HCT116 (cell line): ENCODE data around the gene ABHD2. TPM values are rescaled to one million over a fixed set of nuclear protein-coding genes. Genes with fewer than 3 reads are reported as not detected.

ENCODE experiments used
- ATAC-seq: fragments of 200-7000 bp; cut with Tn5 transposase; 2 replicates; pipeline ENCODE4 v1.9.1; 2020; ENCODE audit warnings: mild to moderate bottlenecking, moderate library complexity
- BruUV-seq: library from RNA; stranded (reverse); fragments of 400-500 nt; replicated peaks from 2 replicates; lab custom pipeline; 2021; lab: Mats Ljungman, UMichigan
- CTCF ChIA-PET: fragments of 300-600 bp; sonication (Branson Sonifier 250); formaldehyde crosslinking; loops from one replicate; lab custom pipeline; 2021; ENCODE audit warnings: antibody characterized with exemption; lab: Charles Lee
- POLR2A ChIA-PET: fragments of 300-600, 350-600 bp; sonication (Branson Sonifier 250); formaldehyde crosslinking; loops from one replicate; lab custom pipeline; 2021; ENCODE audit warnings: antibody characterized with exemption; lab: Charles Lee
- RAD21 ChIA-PET, 2 experiments: fragments of 300-600 bp; sonication (Branson Sonifier 250); formaldehyde crosslinking; loops; one replicate each; lab custom pipeline; 2023; ENCODE audit warnings: low total read pairs in 2 of 2; ENCODE audit not compliant: uncharacterized antibody in 2 of 2, unreplicated experiment in 2 of 2, low non-redundant PET in 1 of 2; lab: Charles Lee
- DNase-seq: peaks from one replicate; pipeline ENCODE4 v3.0.0-alpha.2; 2010; ENCODE audit warnings: low read depth, low spot score
- H2AFZ ChIP-seq: fragments of 200-600 bp; shearing (Covaris generic), sonication (generic); 2 replicates; pipeline ENCODE4 v1.6.1; 2017; ENCODE audit warnings: low read depth, mixed run types, mixed read lengths, antibody characterized with exemption, low read length; ENCODE audit not compliant: poor library complexity, severe bottlenecking
- H3K27ac ChIP-seq: 2 replicates; pipeline ENCODE4 v1.5.1; 2012; ENCODE audit warnings: low read depth, low read length
- H3K27me3 ChIP-seq: fragments of 200-600 bp; sonication (generic); 2 replicates; pipeline ENCODE4 v1.6.1; 2016; ENCODE audit warnings: mixed run types, low read length, mixed read lengths; ENCODE audit not compliant: insufficient read depth
- H3K36me3 ChIP-seq, 2 experiments: fragments of 200-500 bp in 1 of 2; fragments of 200-600 bp in 1 of 2; sonication (Bioruptor generic) in 1 of 2; sonication (generic) in 1 of 2; 2 replicates each; pipeline versions ENCODE4 v1.5.1 to v1.6.1; 2014 to 2016; ENCODE audit warnings: low read length in 2 of 2, inconsistent platforms in 1 of 2, mixed read lengths in 1 of 2, mixed run types in 1 of 2; ENCODE audit not compliant: insufficient read depth in 2 of 2, control insufficient read depth in 1 of 2
- H3K4me1 ChIP-seq, 2 experiments: fragments of 200-600 bp in 1 of 2; sonication (generic) in 1 of 2; 2 replicates each; pipeline versions ENCODE4 v1.5.1 to v1.6.1; 2012 to 2017; ENCODE audit warnings: low read length in 2 of 2, inconsistent platforms in 1 of 2, mild to moderate bottlenecking in 1 of 2, mixed read lengths in 1 of 2, mixed run types in 1 of 2, moderate library complexity in 1 of 2; ENCODE audit not compliant: insufficient read depth in 2 of 2, control insufficient read depth in 1 of 2
- H3K4me2 ChIP-seq: fragments of 200-600 bp; sonication (generic); 2 replicates; pipeline ENCODE4 v1.6.1; 2017; ENCODE audit warnings: mixed run types, low read length, mixed read lengths
- H3K4me3 ChIP-seq, 2 experiments: fragments of 200-600 bp in 1 of 2; sonication (generic) in 1 of 2; replicated peaks in 1 of 2; 2 replicates each; pipeline ENCODE4 v1.5.1; 2011 to 2016; ENCODE audit warnings: low read length in 2 of 2, control low read depth in 1 of 2, low read depth in 1 of 2, mild to moderate bottlenecking in 1 of 2, mixed read lengths in 1 of 2, mixed run types in 1 of 2
- H3K79me2 ChIP-seq: fragments of 200-600 bp; sonication (generic); 2 replicates; pipeline ENCODE4 v1.6.1; 2017; ENCODE audit warnings: mild to moderate bottlenecking, mixed run types, low read length, moderate library complexity, mixed read lengths; ENCODE audit not compliant: insufficient read depth
- H3K9ac ChIP-seq: fragments of 200-600 bp; sonication (generic); 2 replicates; pipeline ENCODE4 v1.6.1; 2016; ENCODE audit warnings: low read length, mixed read lengths
- H3K9me2 ChIP-seq: fragments of 200-600 bp; sonication (generic), shearing (Covaris generic); 2 replicates; pipeline ENCODE4 v1.6.1; 2017; ENCODE audit warnings: mixed run types, mild to moderate bottlenecking, moderate library complexity; ENCODE audit not compliant: insufficient read depth
- H3K9me3 ChIP-seq, 2 experiments: fragments of 200-500 bp in 1 of 2; fragments of 200-600 bp in 1 of 2; sonication (Bioruptor generic) in 1 of 2; sonication (generic) in 1 of 2; 2 replicates each; pipeline ENCODE4 v1.6.1; 2014 to 2017; ENCODE audit warnings: low read length in 2 of 2, mixed read lengths in 2 of 2, inconsistent platforms in 1 of 2, low read depth in 1 of 2, mild to moderate bottlenecking in 1 of 2, mixed run types in 1 of 2, moderate library complexity in 1 of 2; ENCODE audit not compliant: control insufficient read depth in 1 of 2, insufficient read depth in 1 of 2
- H4K20me1 ChIP-seq: fragments of 200-600 bp; sonication (generic), shearing (Covaris generic); 2 replicates; pipeline ENCODE4 v1.6.1; 2017; ENCODE audit warnings: mixed run types, mild to moderate bottlenecking, moderate library complexity; ENCODE audit not compliant: insufficient read depth
- CBX3 ChIP-seq: IDR thresholded peaks from 2 replicates; pipeline ENCODE4 v1.6.1; 2012; ENCODE audit warnings: low read depth
- CEBPB ChIP-seq: IDR thresholded peaks from 2 replicates; pipeline ENCODE4 v1.6.1; 2012; ENCODE audit warnings: low read depth
- CTCF ChIP-seq, 3 experiments: fragments of 200-600 bp in 1 of 3; sonication (generic) in 1 of 3; IDR thresholded peaks in 2 of 3; conservative IDR thresholded peaks in 1 of 3; 2 replicates each; pipeline ENCODE4 v1.5.1; 2012 to 2017; ENCODE audit warnings: low read depth in 2 of 3, low read length in 2 of 3, antibody characterized with exemption in 1 of 3, borderline replicate concordance in 1 of 3, control low read depth in 1 of 3, mild to moderate bottlenecking in 1 of 3, mixed read lengths in 1 of 3, mixed run types in 1 of 3, moderate library complexity in 1 of 3; ENCODE audit not compliant: insufficient read depth in 1 of 3
- EGR1 ChIP-seq: IDR thresholded peaks from 2 replicates; pipeline ENCODE4 v1.6.1; 2012; ENCODE audit warnings: low read depth
- ELF1 ChIP-seq: IDR thresholded peaks from 2 replicates; pipeline ENCODE4 v1.6.1; 2012; ENCODE audit warnings: low read depth, borderline replicate concordance
- EZH2phosphoT487 ChIP-seq: fragments of 200-600 bp; IDR thresholded peaks from 2 replicates; pipeline ENCODE4 v1.6.1; 2018; ENCODE audit warnings: antibody characterized with exemption, borderline replicate concordance
- FOSL1 ChIP-seq: IDR thresholded peaks from 2 replicates; pipeline ENCODE4 v1.6.1; 2012; ENCODE audit warnings: low read depth
- POLR2AphosphoS5 ChIP-seq: IDR thresholded peaks from 2 replicates; pipeline ENCODE4 v1.6.1; 2011; ENCODE audit warnings: mild to moderate bottlenecking, low read depth, low read length, moderate library complexity
- SRF ChIP-seq: IDR thresholded peaks from 2 replicates; pipeline ENCODE4 v1.6.1; 2012; ENCODE audit warnings: low read depth
- TCF7L2 ChIP-seq: IDR thresholded peaks from 2 replicates; pipeline ENCODE4 v1.7.0; 2011; ENCODE audit warnings: borderline replicate concordance, inconsistent platforms; ENCODE audit not compliant: insufficient read depth, insufficient read length; ENCODE audit errors: extremely low read depth
- YY1 ChIP-seq: IDR thresholded peaks from 2 replicates; pipeline ENCODE4 v1.6.1; 2011; ENCODE audit warnings: low read length, low read depth, moderate library complexity, mild to moderate bottlenecking; ENCODE audit not compliant: insufficient replicate concordance; ENCODE audit errors: extremely low read depth
- ZFX ChIP-seq: fragments of 450-650 bp; IDR thresholded peaks from 2 replicates; pipeline ENCODE4 v1.6.1; 2017
- ZNF274 ChIP-seq: fragments of 200-500 bp; sonication (Bioruptor generic); IDR thresholded peaks from 2 replicates; pipeline ENCODE4 v1.6.1; 2014; ENCODE audit warnings: mild to moderate bottlenecking, low read depth, low read length, inconsistent platforms
- intact Hi-C: fragments of 100-400 bp; cut with micrococcal nuclease; formaldehyde crosslinking; loops from 2 replicates; pipeline ENCODE4 v1.10.0; 2022
- total RNA-seq: library from RNA; stranded (reverse); gene quantifications from one replicate; pipeline ENCODE4 v1.2.1, GENCODE V29; 2021; ENCODE audit not compliant: unreplicated experiment

Gene ABHD2
- total RNA-seq, 1 experiment from 2014 or later: 40.8 TPM

- no peaks in the 10 kb centered on the region for H3K9me2 ChIP-seq
- no peaks in the 10 kb centered on the region for H3K9me3 ChIP-seq
- no peak for TF ChIP-seq YY1
- TF ChIP-seq CEBPB: no peak
- TF ChIP-seq EGR1: no peak
- no peak for TF ChIP-seq ELF1
- no peak for TF ChIP-seq CBX3
- TF ChIP-seq EZH2phosphoT487: no peak
- TF ChIP-seq TCF7L2: no peak
- H3K27me3 ChIP-seq: no peaks in the 10 kb centered on the region
- DNase-seq (no peak), ATAC-seq (no peak)
- ChIA-PET POLR2A (no interaction called here), CTCF (interaction anchor here (0.6 kb wide), 1 partner anchor 123 kb away, joined by 3 read pairs; no protein-coding TSS in a partner anchor), RAD21 (interaction anchor here in 1 of 2 experiments (1.4 kb wide), 1 partner anchor 123 kb away, joined by 3 read pairs; no protein-coding TSS in a partner anchor)
- H3K79me2 ChIP-seq: no peaks in the 10 kb centered on the region
- H3K4me3 ChIP-seq: no peak overlapping the region
- no peak overlapping the region for H2AFZ ChIP-seq
- H4K20me1 ChIP-seq: no peaks in the 10 kb centered on the region
- H3K4me2 ChIP-seq: no peak overlapping the region
- no peaks in the 10 kb centered on the region for H3K36me3 ChIP-seq
- peaks cover 0 to 6% of the 10 kb centered on the region in 2 experiments; a peak in 1 of 4 replicates for H3K4me1 ChIP-seq
- H3K27ac ChIP-seq: no peak overlapping the region
- intact Hi-C loops: loop anchor here (10.0 kb wide), 1 partner anchor 240 kb away; no protein-coding TSS in a partner anchor
- BruUV-seq: no TSS peak
- H3K9ac ChIP-seq: no peak overlapping the region
Observed at GRCh38 chr15:89054873-89055272, 33.4 kb upstream of the ABHD2 start.

GRCh38 chr15:89057506-89058133 is 30.6 kb upstream of the ABHD2 start:
- peaks cover 0 to 6% of the 10 kb centered on the region in 2 experiments; a peak in 1 of 4 replicates for H3K4me1 ChIP-seq
- H3K4me2 ChIP-seq: peak overlapping the region; percentile 25; the same call in 1 of the 2 replicates
- no TSS peak for BruUV-seq
- no peaks in the 10 kb centered on the region for H4K20me1 ChIP-seq
- intact Hi-C loops: loop anchor here (1.0 to 10.0 kb wide), 4 partner anchors 72 to 237 kb away; no protein-coding TSS in a partner anchor
- H3K36me3 ChIP-seq: no peaks in the 10 kb centered on the region
- H3K9ac ChIP-seq: no peak overlapping the region
- H3K27ac ChIP-seq: no peak overlapping the region
- no peaks in the 10 kb centered on the region for H3K9me3 ChIP-seq
- H3K4me3 ChIP-seq: no peak overlapping the region
- no peaks in the 10 kb centered on the region for H3K9me2 ChIP-seq
- DNase-seq (peak; percentile 45), ATAC-seq (peak; percentile 98)
- ChIA-PET RAD21 (interaction anchor here (0.8 to 1.6 kb wide), 7 partner anchors 70 to 120 kb away, joined by 3 to 7 read pairs (median 5); no protein-coding TSS in a partner anchor), POLR2A (no interaction called here), CTCF (interaction anchor here (0.8 to 2.9 kb wide), 15 partner anchors 14 to 242 kb away, joined by 3 to 39 read pairs (median 5); partner anchors contain the start of gene ABHD2)
- H3K27me3 ChIP-seq: no peaks in the 10 kb centered on the region
- H2AFZ ChIP-seq: peak overlapping the region; percentile 73
- no peaks in the 10 kb centered on the region for H3K79me2 ChIP-seq
- TF ChIP-seq EGR1 (no peak), CTCF (IDR thresholded peaks at IDR 0.05 in 2 of 3, conservative IDR thresholded peaks at IDR 0.05 in 1 of 3; ENCODE audit: borderline replicate concordance in 1 of 3, insufficient read depth in 1 of 3, low read depth in 2 of 3, low read length in 2 of 3) (peak; percentile 98 to 99 (median 99)), EZH2phosphoT487 (no peak), FOSL1 (no peak), SRF (no peak), YY1 (no peak), CEBPB (no peak), CBX3 (no peak), ZFX (no peak), ELF1 (no peak), ZNF274 (no peak), POLR2AphosphoS5 (no peak)
